Measurements from ENCODE around the gene TNFRSF12A.

DNA sequence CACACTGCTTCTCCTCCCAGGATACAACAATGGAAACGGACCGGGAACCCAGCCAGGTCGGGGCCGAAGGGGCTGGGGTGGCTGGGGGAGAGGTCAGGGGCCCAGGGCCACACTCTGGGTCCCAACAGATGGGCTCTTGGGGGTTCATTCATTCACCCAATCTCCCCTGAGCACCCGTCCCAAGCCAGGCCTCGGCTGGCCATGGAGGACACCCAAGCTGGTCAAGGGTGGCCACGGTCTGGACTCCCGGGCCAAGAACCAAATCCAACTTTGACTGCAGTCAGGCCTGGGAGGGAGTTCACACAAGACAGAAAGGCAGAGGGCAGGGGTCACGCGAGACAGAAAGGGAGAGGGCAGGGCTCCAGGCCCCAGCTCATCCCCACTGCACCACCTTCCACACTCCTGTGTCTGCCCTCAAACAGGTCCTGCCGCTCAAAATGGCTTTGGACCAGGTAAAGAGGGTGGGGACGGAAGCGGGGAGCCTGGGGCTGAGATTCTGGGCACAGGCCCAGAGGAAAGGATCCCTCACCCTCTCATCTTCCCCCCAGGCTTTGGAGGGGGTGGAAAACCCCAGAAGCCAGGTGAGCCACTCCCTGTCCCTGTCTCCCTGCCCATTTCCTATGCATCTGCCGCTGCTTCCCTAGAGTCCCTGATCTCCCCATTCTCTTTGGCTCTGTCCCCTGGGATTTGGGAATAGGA is 27.6 kb upstream of the TNFRSF12A start:
- TF ChIP-seq EZH2 (IDR thresholded peaks at IDR 0.05; ENCODE audit: low read length) (no peak), CTCF (optimal IDR thresholded peaks at IDR 0.05 in 1 of 3, IDR thresholded peaks at IDR 0.05 in 1 of 3, conservative IDR thresholded peaks at IDR 0.05 in 1 of 3; ENCODE audit: extremely low read depth in 1 of 3, insufficient read depth in 2 of 3, low read length in 3 of 3) (no peak)
